OCI-LY1 (cell line): Measurements from ENCODE around the gene DUSP1.

ENCODE experiments used
- CTCF ChIP-seq: fragments of 200-600 bp; sonication (generic), shearing (Covaris generic); IDR thresholded peaks from 2 replicates; pipeline ENCODE4 v1.5.1; 2017; ENCODE audit warnings: mild to moderate bottlenecking, antibody characterized with exemption, low read length, moderate library complexity, mixed read lengths
- EZH2 ChIP-seq: fragments of 200-600 bp; sonication (generic), shearing (Covaris generic); IDR thresholded peaks from 2 replicates; pipeline ENCODE4 v1.8.0; 2017; ENCODE audit warnings: borderline replicate concordance, mixed run types, mild to moderate bottlenecking, antibody characterized with exemption, low read length, moderate library complexity, mixed read lengths

- TF ChIP-seq EZH2: no peak
- no peak for TF ChIP-seq CTCF
Measured at GRCh38 chr5:172722327-172722815, 48.6 kb downstream of the DUSP1 start.
